CD14-positive monocyte (primary cell): ENCODE results near the gene ZWILCH. TPM values are rescaled to one million over a fixed set of nuclear protein-coding genes. Genes with fewer than 3 reads are reported as not detected.

Source experiments
- DNase-seq, 3 donors: peaks; one replicate each; pipeline ENCODE4 v3.0.0-alpha.2; 2011 to 2022
- H2AFZ ChIP-seq: 2 replicates; pipeline ENCODE4 v1.6.0; 2012; ENCODE audit warnings: mild to moderate bottlenecking, low read depth, low read length, inconsistent platforms; ENCODE audit not compliant: insufficient read depth, poor library complexity, severe bottlenecking
- H3K27ac ChIP-seq, 2 donors: 1 replicate in 1 of 2; 2 replicates in 1 of 2; pipeline ENCODE4 v1.5.1; 2012 to 2013; ENCODE audit warnings: low read length in 2 of 2, control low read depth in 1 of 2, inconsistent platforms in 1 of 2, low read depth in 1 of 2, mild to moderate bottlenecking in 1 of 2
- H3K27me3 ChIP-seq, 2 donors: one replicate each; pipeline versions ENCODE4 v1.6.0 to v1.6.1; 2011 to 2013; ENCODE audit warnings: low read length in 2 of 2; ENCODE audit not compliant: control insufficient read depth in 2 of 2, insufficient read depth in 2 of 2
- H3K36me3 ChIP-seq, 2 donors: replicated peaks in 1 of 2; 1 replicate in 1 of 2; 2 replicates in 1 of 2; pipeline versions ENCODE4 v1.5.1 to v1.6.1; 2012 to 2013; ENCODE audit warnings: low read length in 2 of 2, control low read depth in 1 of 2, inconsistent platforms in 1 of 2, mild to moderate bottlenecking in 1 of 2; ENCODE audit not compliant: insufficient read depth in 2 of 2, control insufficient read depth in 1 of 2
- H3K4me1 ChIP-seq, 2 donors: 1 replicate in 1 of 2; 2 replicates in 1 of 2; pipeline versions ENCODE4 v1.5.1 to v1.6.1; 2012 to 2013; ENCODE audit warnings: low read length in 2 of 2, control low read depth in 1 of 2, inconsistent platforms in 1 of 2, mild to moderate bottlenecking in 1 of 2, moderate library complexity in 1 of 2; ENCODE audit not compliant: insufficient read depth in 2 of 2, control insufficient read depth in 1 of 2
- H3K4me2 ChIP-seq: replicated peaks from 2 replicates; pipeline ENCODE3; 2012; ENCODE audit warnings: low read length, moderate library complexity, mild to moderate bottlenecking; ENCODE audit not compliant: poor library complexity, severe bottlenecking; ENCODE audit errors: extremely low read depth
- H3K4me3 ChIP-seq, 3 experiments: fragments of 200-600 bp in 1 of 3; sonication (generic) in 1 of 3; replicated peaks in 1 of 3; 1 replicate in 2 of 3; 2 replicates in 1 of 3; pipeline ENCODE4 v1.5.1; 2011 to 2013; ENCODE audit warnings: low read length in 3 of 3, mild to moderate bottlenecking in 3 of 3, control low read depth in 2 of 3, low read depth in 2 of 3, inconsistent platforms in 1 of 3, moderate library complexity in 1 of 3
- H3K79me2 ChIP-seq: 2 replicates; pipeline ENCODE4 v1.6.0; 2012; ENCODE audit warnings: mild to moderate bottlenecking, control low read depth, inconsistent platforms, low read length, moderate library complexity; ENCODE audit not compliant: insufficient read depth
- H3K9ac ChIP-seq: 2 replicates; pipeline ENCODE4 v1.6.0; 2017; ENCODE audit warnings: low read length, mild to moderate bottlenecking; ENCODE audit not compliant: insufficient read depth, poor library complexity, severe bottlenecking
- H3K9me3 ChIP-seq, 2 donors: replicated peaks in 1 of 2; 1 replicate in 1 of 2; 2 replicates in 1 of 2; pipeline versions ENCODE4 v1.5.1 to v1.6.1; 2012 to 2013; ENCODE audit warnings: low read length in 2 of 2, control low read depth in 1 of 2; ENCODE audit not compliant: control insufficient read depth in 1 of 2, insufficient read depth in 1 of 2
- H4K20me1 ChIP-seq: 2 replicates; pipeline ENCODE4 v1.6.0; 2012; ENCODE audit warnings: mild to moderate bottlenecking, low read length, control low read depth, moderate library complexity; ENCODE audit not compliant: insufficient read depth
- H3K27ac Mint-ChIP-seq, 7 donors: one replicate each; pipeline ENCODE4 v1.8.0; 2020; ENCODE audit warnings: mild to moderate bottlenecking in 7 of 7, mixed read lengths in 7 of 7, moderate library complexity in 6 of 7, inconsistent platforms in 2 of 7
- H3K27me3 Mint-ChIP-seq, 3 donors: one replicate each; pipeline ENCODE4 v1.8.0; 2021 to 2022; ENCODE audit warnings: low read depth in 3 of 3, mild to moderate bottlenecking in 3 of 3, mixed read lengths in 3 of 3, moderate library complexity in 3 of 3, inconsistent platforms in 1 of 3
- H3K36me3 Mint-ChIP-seq, 2 donors: one replicate each; pipeline ENCODE4 v1.8.0; 2020; ENCODE audit warnings: mixed read lengths in 2 of 2, inconsistent platforms in 1 of 2, mild to moderate bottlenecking in 1 of 2
- H3K4me1 Mint-ChIP-seq: one replicate; pipeline ENCODE4 v1.8.0; 2020; ENCODE audit warnings: mild to moderate bottlenecking, mixed read lengths
- H3K4me3 Mint-ChIP-seq, 2 donors: one replicate each; pipeline ENCODE4 v1.8.0; 2020; ENCODE audit warnings: mild to moderate bottlenecking in 2 of 2, mixed read lengths in 2 of 2, moderate library complexity in 1 of 2
- H3K9me3 Mint-ChIP-seq, 7 donors: one replicate each; pipeline ENCODE4 v1.8.0; 2020 to 2022; ENCODE audit warnings: mixed read lengths in 7 of 7, mild to moderate bottlenecking in 6 of 7, moderate library complexity in 6 of 7, inconsistent platforms in 2 of 7
- CTCF ChIP-seq: fragments of 200-600 bp; IDR thresholded peaks from one replicate; pipeline ENCODE4 v1.8.0; 2022; ENCODE audit warnings: antibody characterized with exemption, mild to moderate bottlenecking
- WGBS: methylation state at CpG from one replicate; pipeline ENCODE4 v1.1.5; 2013; ENCODE audit warnings: missing lambda C conversion rate; ENCODE audit not compliant: insufficient coverage; 5-methylcytosine and 5-hydroxymethylcytosine counted together
- intact Hi-C, 2 donors: fragments of 100-400 bp; cut with micrococcal nuclease; formaldehyde crosslinking; loops; one replicate each; pipeline versions ENCODE4 v1.15.0 to v1.15.1; 2023
- polyA plus RNA-seq, 3 donors: library from polyadenylated mRNA; depleted of rRNA in 1 of 3; unstranded in 2 of 3; stranded (reverse) in 1 of 3; fragments of 300-500 nt in 2 of 3; fragments of >200 nt in 1 of 3; fragmentation: Illumina TruSeq in 2 of 3; gene quantifications; 1 replicate in 2 of 3; 2 replicates in 1 of 3; pipeline ENCODE4 v1.2.3, GENCODE V29; 2012 to 2021

ZWILCH gene
- polyA plus RNA-seq, 3 donors: 1.4 to 3.1 (median 2.4) TPM

- H3K79me2 ChIP-seq: peaks cover 38% of the 10 kb centered on the region
- intact Hi-C loops: loop anchor here in 1 of 2 donors (10.0 kb wide), 1 partner anchor 139 kb away; the partner anchor contains the start of gene TIPIN
Measured at GRCh38 chr15:66494262-66494661, 10.9 kb upstream of the ZWILCH start.

GRCh38 chr15:66496951-66497501 lies 8.1 kb upstream of the ZWILCH start:
- H3K36me3 Mint-ChIP-seq: peaks cover 59 to 64% of the 10 kb centered on the region in 2 donors
- Histone ChIP-seq H2AFZ (peak overlapping the region; percentile 89), H3K79me2 (peaks cover 52% of the 10 kb centered on the region)

More at GRCh38 chr15:66494262-66494661, 10.9 kb upstream of the ZWILCH start:
- H3K9ac ChIP-seq: no peak overlapping the region
- peaks cover 24% of the 10 kb centered on the region for H4K20me1 ChIP-seq
- no peak for TF ChIP-seq CTCF
- Mint-ChIP-seq H3K36me3 (peaks cover 58 to 62% of the 10 kb centered on the region in 2 donors), H3K27ac (peak overlapping the region; percentile 82 to 95 (median 90)), H3K4me1 (peaks cover 49% of the 10 kb centered on the region), H3K9me3 (peaks cover 0 to 2% (median 0%) of the 10 kb centered on the region in 7 donors), H3K27me3 (peaks cover 0 to 2% (median 0%) of the 10 kb centered on the region in 3 donors), H3K4me3 (peak overlapping the region; percentile 6 to 74)
- peak overlapping the region in 1 of 2 donors; percentile 75 for H3K27ac ChIP-seq
- no peaks in the 10 kb centered on the region for H3K27me3 ChIP-seq
- H2AFZ ChIP-seq: no peak overlapping the region
- H3K4me3 ChIP-seq: peak overlapping the region in 1 of 3 experiments; percentile 34
- peaks cover 46 to 59% of the 10 kb centered on the region in 2 donors for H3K4me1 ChIP-seq
- H3K4me2 ChIP-seq: peak overlapping the region; percentile 42
- DNase-seq: peak in 2 of 3 donors; percentile 11 to 32
- 0% methylated on average over 1 of the region's 2 CpGs for WGBS
- H3K9me3 ChIP-seq: no peaks in the 10 kb centered on the region
- H3K36me3 ChIP-seq: peaks cover 45 to 60% of the 10 kb centered on the region in 2 donors

More at GRCh38 chr15:66496951-66497501, 8.1 kb upstream of the ZWILCH start:
- peaks cover 37% of the 10 kb centered on the region for H4K20me1 ChIP-seq
- H3K27ac ChIP-seq: peak overlapping the region; percentile 84 to 97
- H3K4me2 ChIP-seq: peak overlapping the region; percentile 95
- intact Hi-C loops: loop anchor here in 1 of 2 donors (10.0 kb wide), 1 partner anchor 142 kb away; the partner anchor contains the start of gene TIPIN
- H3K4me1 ChIP-seq: peaks cover 46 to 63% of the 10 kb centered on the region in 2 donors
- no peaks in the 10 kb centered on the region for H3K27me3 ChIP-seq
- H3K27ac Mint-ChIP-seq: peak overlapping the region; percentile 94 to 99 (median 98)
- peaks cover 0 to 2% (median 0%) of the 10 kb centered on the region in 3 donors for H3K27me3 Mint-ChIP-seq
- H3K36me3 ChIP-seq: peaks cover 46 to 60% of the 10 kb centered on the region in 2 donors
- WGBS: 19% methylated on average over 14 of the region's 17 CpGs
- peak overlapping the region; percentile 90 for H3K9ac ChIP-seq
- H3K9me3 Mint-ChIP-seq: peaks cover 0 to 2% (median 0%) of the 10 kb centered on the region in 7 donors
- peak in 2 of 3 donors; percentile 23 to 47 for DNase-seq
- H3K4me3 ChIP-seq: peak overlapping the region; percentile 74 to 95 (median 75)
- TF ChIP-seq CTCF: no peak
- peaks cover 48% of the 10 kb centered on the region for H3K4me1 Mint-ChIP-seq
- peak overlapping the region; percentile 94 to 96 for H3K4me3 Mint-ChIP-seq
- H3K9me3 ChIP-seq: no peaks in the 10 kb centered on the region
